ENCODE data around the gene PLCE1.

The PLCE1 gene

GRCh38 chr10:94000638-94001415 lies 7.1 kb downstream of the PLCE1 start:
- DNase-seq (ENCODE audit: low read depth): no peak
- no peak overlapping the region for H3K4me3 ChIP-seq (ENCODE audit: low read length)
- no peak for TF ChIP-seq CTCF (conservative IDR thresholded peaks at IDR 0.05; ENCODE audit: low read length)

- DNase-seq (ENCODE audit: low read depth): no peak
- no peak for TF ChIP-seq CTCF (conservative IDR thresholded peaks at IDR 0.05; ENCODE audit: low read length)
- H3K4me3 ChIP-seq (ENCODE audit: low read length): no peak overlapping the region
Measured at GRCh38 chr10:94001416-94001810, 7.7 kb downstream of the PLCE1 start.

DNA sequence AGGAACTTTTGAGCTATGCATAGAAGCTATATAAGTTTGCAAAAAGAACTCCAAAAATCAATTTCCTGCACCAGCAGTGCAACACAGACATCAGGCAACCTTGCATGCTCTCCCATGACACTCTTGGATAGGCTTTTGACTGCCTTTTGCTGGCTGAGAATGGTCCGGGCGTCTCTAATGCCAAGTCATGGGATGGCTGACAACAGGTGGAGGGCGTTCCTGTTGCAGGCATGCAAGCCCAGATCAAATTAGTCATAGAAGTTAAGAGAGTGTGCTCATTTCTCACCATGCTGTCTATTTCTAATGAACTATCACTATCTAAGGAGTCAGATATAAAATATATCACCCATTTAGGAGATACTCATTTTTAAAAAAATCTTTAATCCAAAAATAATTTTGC lies 8.4 kb downstream of the PLCE1 start:
- no peak overlapping the region for H3K4me3 ChIP-seq (ENCODE audit: low read length)
- TF ChIP-seq CTCF (conservative IDR thresholded peaks at IDR 0.05; ENCODE audit: low read length): no peak
- no peak for DNase-seq (ENCODE audit: low read depth)

DNA sequence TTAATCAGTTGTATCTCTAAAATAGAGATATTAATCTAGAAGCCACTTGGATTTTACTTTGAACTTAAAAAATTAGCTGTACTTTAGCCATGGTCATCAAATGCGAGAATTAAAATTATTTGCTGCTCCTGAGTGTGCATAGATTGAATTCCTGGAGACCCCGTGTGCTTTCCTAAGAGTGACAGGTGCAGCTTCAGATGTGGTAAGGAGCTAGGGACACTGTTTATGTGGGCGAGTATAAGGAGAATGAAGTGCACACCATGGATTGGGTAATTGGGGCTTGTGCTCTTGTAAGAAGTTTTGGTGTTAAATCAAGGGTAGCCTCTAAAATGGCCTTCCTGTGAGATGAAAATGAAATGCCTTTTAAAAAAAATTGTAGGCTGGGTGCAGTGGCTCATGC lies 9.8 kb downstream of the PLCE1 start:
- no peak for DNase-seq (ENCODE audit: low read depth)

DNA sequence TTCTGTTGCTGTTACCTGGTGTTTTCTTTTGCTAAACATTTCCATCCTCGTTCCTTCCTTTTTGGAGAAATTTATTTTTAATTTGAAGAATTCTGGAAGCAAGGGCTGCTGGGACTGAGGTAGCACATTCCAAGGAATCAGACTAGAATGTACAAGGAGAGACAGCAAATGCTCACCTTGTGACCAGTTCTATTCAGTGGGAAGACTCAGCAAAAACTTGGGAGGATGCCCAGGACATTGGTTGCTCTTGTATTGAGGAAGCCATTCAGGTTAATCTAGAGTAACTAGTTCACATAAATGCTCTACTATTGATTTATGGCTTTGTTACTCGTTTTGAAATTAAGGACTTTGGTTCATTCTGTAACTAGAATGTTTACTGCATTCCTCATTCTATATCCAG lies 11.3 kb downstream of the PLCE1 start:
- H3K4me3 ChIP-seq (ENCODE audit: low read length): no peak overlapping the region
- TF ChIP-seq CTCF (conservative IDR thresholded peaks at IDR 0.05; ENCODE audit: low read length): no peak
- DNase-seq (ENCODE audit: low read depth): peak; percentile 44

More for the DNA sequence above, 9.8 kb downstream of the PLCE1 start:
- H3K4me3 ChIP-seq (ENCODE audit: low read length): no peak overlapping the region
- TF ChIP-seq CTCF (conservative IDR thresholded peaks at IDR 0.05; ENCODE audit: low read length): no peak

DNA sequence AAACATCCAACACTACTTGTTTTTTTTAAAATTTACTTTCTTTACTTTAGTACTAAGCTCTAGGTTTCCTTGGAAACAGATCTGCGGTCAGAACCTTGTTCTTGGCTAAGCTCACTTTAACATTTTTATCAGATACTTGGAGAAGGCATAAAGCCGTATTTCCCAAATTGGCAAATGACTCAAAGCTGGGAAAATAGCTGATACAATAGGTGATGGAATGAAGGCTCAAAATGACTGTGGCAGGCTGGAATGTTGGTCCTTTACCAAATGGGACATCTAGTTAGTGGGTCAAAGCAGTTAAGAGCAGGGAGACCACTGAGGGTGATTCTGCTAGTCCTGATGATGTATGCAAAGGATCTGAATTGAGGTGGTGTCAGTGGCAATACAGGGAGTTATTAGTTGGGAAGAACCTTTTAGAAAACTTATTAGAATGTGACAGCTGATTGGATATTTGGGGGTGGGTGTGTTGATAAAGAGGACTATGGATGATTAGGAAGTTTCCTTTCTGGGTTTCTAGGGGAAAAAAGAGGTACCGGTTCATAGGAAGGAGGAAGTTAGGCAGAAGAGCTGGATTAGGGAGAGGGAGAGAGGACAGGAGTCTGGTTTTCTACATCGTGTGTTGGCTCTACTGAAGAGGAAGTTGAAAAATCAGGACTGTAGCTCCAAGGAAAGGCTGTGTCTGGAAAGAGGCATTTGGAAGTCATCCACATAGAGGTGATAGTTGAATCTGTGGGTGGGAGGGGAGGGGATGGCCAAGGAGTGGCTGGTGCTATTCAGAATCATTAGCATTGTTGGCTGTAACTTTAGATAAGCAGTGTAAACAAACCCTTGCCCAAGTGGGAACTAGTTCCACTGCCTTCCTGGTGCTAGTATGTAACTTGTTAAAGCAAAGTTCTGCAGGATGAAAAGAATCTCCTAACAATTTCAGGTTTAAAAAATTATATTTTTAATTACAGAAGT lies 13.1 kb downstream of the PLCE1 start:
- no peak overlapping the region for H3K4me3 ChIP-seq (ENCODE audit: low read length)
- TF ChIP-seq CTCF (conservative IDR thresholded peaks at IDR 0.05; ENCODE audit: low read length): no peak
- DNase-seq (ENCODE audit: low read depth): peak; percentile 90
